Upper lobe of left lung (tissue), 6 donors: ENCODE measurements around the gene DIDO1. TPM values are rescaled to one million over a fixed set of nuclear protein-coding genes. Genes with fewer than 3 reads are reported as not detected.

Experiments
- ATAC-seq, 2 donors: fragments of 200-7000 bp; cut with Tn5 transposase; one replicate each; pipeline ENCODE4 v1.9.1; 2022; ENCODE audit warnings: mild to moderate bottlenecking in 2 of 2, moderate library complexity in 2 of 2; ENCODE audit not compliant: low FRiP score in 2 of 2
- DNase-seq, 2 donors: peaks; one replicate each; pipeline ENCODE4 v3.0.0-alpha.2; 2019 to 2020
- H3K27ac ChIP-seq, 4 donors: fragments of 200-600 bp; sonication (generic); one replicate each; pipeline ENCODE4 v1.5.1; 2016 to 2019
- H3K27me3 ChIP-seq, 4 donors: fragments of 200-600 bp; sonication (generic); one replicate each; pipeline ENCODE4 v1.5.1; 2017 to 2019
- H3K36me3 ChIP-seq, 4 donors: fragments of 200-600 bp; sonication (generic); one replicate each; pipeline ENCODE4 v1.5.1; 2016 to 2019
- H3K4me1 ChIP-seq, 4 donors: fragments of 200-600 bp; sonication (generic); one replicate each; pipeline ENCODE4 v1.5.1; 2018 to 2019
- H3K4me3 ChIP-seq, 4 donors: fragments of 200-600 bp; sonication (generic); one replicate each; pipeline ENCODE4 v1.5.1; 2017 to 2019; ENCODE audit warnings: mild to moderate bottlenecking in 2 of 4, moderate library complexity in 1 of 4
- H3K9me3 ChIP-seq, 4 donors: fragments of 200-600 bp; sonication (generic); one replicate each; pipeline ENCODE4 v1.5.1; 2018 to 2019
- EP300 ChIP-seq, 4 donors: sonication (generic); formaldehyde crosslinking; IDR thresholded peaks; one replicate each; pipeline ENCODE4 v1.5.1; 2017; ENCODE audit warnings: antibody characterized with exemption in 4 of 4, control low read depth in 2 of 4
- POLR2A ChIP-seq, 4 donors: fragments of 450-650 bp; IDR thresholded peaks; one replicate each; pipeline ENCODE4 v1.5.1; 2016 to 2017; ENCODE audit warnings: antibody characterized with exemption in 4 of 4, mild to moderate bottlenecking in 2 of 4
- POLR2AphosphoS5 ChIP-seq, 2 donors: sonication (generic); formaldehyde crosslinking; IDR thresholded peaks; one replicate each; pipeline ENCODE4 v1.5.1; 2017; ENCODE audit warnings: antibody characterized with exemption in 2 of 2
- WGBS, 2 donors: methylation state at CpG; one replicate each; pipeline ENCODE4 v1.1.5; 2017 to 2018; 5-methylcytosine and 5-hydroxymethylcytosine counted together
- total RNA-seq, 6 donors: library from RNA; depleted of rRNA in 4 of 6; stranded (reverse); fragments of >200 nt in 4 of 6; gene quantifications; one replicate each; pipeline versions ENCODE4 v1.1.0 to v1.2.1, GENCODE V29; 2016 to 2021
- TF ChIP-seq, protein P1 (sequence below), 6 experiments: fragments of 450-650 bp in 4 of 6; fragments of 200-600 bp in 2 of 6; sonication (generic) in 2 of 6; IDR thresholded peaks; one replicate each; pipeline ENCODE4 v1.5.1; 2016 to 2019; ENCODE audit warnings: antibody characterized with exemption in 6 of 6
- donor health status: DM: no; HTN: no; CAD: no; lungs with moderate emphysema.
- donor health status: DM: no; HTN: yes; CAD: no; lungs with severe emphysema.

DIDO1 gene
- total RNA-seq, 6 donors from 2014 or later, result 51.6 to 109 (median 58.9) TPM

DNA sequence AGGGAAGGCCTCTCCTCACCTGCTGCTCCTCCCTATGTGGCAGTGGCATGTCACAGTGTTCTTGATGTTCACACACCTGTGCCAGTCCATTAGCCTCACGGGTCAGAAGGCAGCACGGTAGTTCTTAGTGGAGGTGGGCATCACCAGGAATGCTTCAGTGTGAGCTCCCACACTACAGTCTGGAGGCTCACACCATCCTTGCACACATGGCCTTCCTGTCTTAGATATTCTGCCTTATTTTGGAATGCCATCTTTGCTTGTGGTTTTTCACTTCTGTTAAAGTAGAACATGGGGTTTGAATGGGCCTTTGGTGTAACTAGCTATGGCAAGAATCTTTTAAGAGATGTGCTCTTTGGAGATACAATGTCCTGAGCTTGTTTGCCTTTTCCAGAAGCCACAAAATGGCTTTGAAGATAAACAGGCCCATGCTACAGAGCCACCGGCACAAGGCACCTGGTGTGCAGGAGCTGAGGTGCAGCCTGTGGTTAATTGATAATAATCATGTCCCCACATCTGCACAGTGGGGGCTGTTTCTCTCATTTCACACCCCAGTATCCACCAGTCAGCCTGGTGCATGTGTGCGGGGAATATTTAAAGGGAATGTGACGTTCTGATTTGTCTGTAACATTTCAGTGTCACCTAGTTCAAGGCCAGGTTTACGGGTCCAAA is 23.0 kb upstream of the DIDO1 start:
- Histone ChIP-seq H3K4me3 (no peak overlapping the region), H3K4me1 (peaks cover 22 to 29% (median 25%) of the 10 kb centered on the region in 4 donors), H3K9me3 (no peaks in the 10 kb centered on the region), H3K27ac (no peak overlapping the region), H3K27me3 (no peaks in the 10 kb centered on the region), H3K36me3 (peaks cover 13 to 63% (median 43%) of the 10 kb centered on the region in 4 donors)
- no peak for DNase-seq
- TF ChIP-seq, protein P1, sequence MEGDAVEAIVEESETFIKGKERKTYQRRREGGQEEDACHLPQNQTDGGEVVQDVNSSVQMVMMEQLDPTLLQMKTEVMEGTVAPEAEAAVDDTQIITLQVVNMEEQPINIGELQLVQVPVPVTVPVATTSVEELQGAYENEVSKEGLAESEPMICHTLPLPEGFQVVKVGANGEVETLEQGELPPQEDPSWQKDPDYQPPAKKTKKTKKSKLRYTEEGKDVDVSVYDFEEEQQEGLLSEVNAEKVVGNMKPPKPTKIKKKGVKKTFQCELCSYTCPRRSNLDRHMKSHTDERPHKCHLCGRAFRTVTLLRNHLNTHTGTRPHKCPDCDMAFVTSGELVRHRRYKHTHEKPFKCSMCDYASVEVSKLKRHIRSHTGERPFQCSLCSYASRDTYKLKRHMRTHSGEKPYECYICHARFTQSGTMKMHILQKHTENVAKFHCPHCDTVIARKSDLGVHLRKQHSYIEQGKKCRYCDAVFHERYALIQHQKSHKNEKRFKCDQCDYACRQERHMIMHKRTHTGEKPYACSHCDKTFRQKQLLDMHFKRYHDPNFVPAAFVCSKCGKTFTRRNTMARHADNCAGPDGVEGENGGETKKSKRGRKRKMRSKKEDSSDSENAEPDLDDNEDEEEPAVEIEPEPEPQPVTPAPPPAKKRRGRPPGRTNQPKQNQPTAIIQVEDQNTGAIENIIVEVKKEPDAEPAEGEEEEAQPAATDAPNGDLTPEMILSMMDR (IDR thresholded peaks at IDR 0.05), result no peak
- TF ChIP-seq POLR2AphosphoS5 (IDR thresholded peaks at IDR 0.05), result no peak
- TF ChIP-seq EP300 (IDR thresholded peaks at IDR 0.05), result no peak
- no peak for TF ChIP-seq POLR2A (IDR thresholded peaks at IDR 0.05)
- no peak for ATAC-seq
- WGBS, 2 donors, result 97 to 98% methylated on average over 5 to 6 of the region's 6 CpGs

GRCh38 chr20:62947532-62948300 is 21.4 kb upstream of the DIDO1 start:
- peaks cover 22 to 79% (median 58%) of the 10 kb centered on the region in 4 donors for H3K36me3 ChIP-seq
- ATAC-seq (no peak), DNase-seq (no peak)
- H3K4me3 ChIP-seq, result no peak overlapping the region
- no peak for TF ChIP-seq POLR2A (IDR thresholded peaks at IDR 0.05)
- no peak for TF ChIP-seq POLR2AphosphoS5 (IDR thresholded peaks at IDR 0.05)
- TF ChIP-seq, protein P1 (IDR thresholded peaks at IDR 0.05), result no peak
- TF ChIP-seq EP300 (IDR thresholded peaks at IDR 0.05), result no peak
- no peaks in the 10 kb centered on the region for H3K9me3 ChIP-seq
- peaks cover 8 to 13% (median 11%) of the 10 kb centered on the region in 4 donors for H3K4me1 ChIP-seq
- WGBS, 2 donors, result 93 to 94% methylated on average over 17 of the region's 17 CpGs
- H3K27me3 ChIP-seq, result no peaks in the 10 kb centered on the region
- no peak overlapping the region for H3K27ac ChIP-seq

DNA sequence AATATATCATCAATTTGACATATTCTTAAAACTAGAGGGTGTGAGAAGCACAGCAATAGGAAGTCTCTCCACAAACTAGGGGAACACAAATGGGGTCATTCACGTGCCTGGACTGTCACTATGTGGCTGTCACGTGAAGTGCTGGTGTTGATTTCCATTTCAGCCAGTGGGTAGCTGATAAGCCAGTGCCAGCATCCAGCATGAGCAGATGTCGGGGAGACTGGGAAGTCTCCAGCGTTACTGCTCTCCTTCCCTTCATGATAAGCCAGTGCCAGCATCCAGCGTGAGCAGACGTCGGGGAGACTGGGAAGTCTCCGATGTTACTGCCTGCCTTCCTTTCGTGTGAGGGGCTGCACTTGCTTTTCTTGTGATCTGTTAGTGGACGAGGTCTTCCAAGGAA is 20.6 kb upstream of the DIDO1 start:
- DNase-seq, result no peak
- Histone ChIP-seq H3K27ac (no peak overlapping the region), H3K27me3 (no peaks in the 10 kb centered on the region), H3K4me3 (no peak overlapping the region), H3K4me1 (peaks cover under 1 to 5% (median 3%) of the 10 kb centered on the region in 4 donors), H3K36me3 (peaks cover 22 to 87% (median 61%) of the 10 kb centered on the region in 4 donors), H3K9me3 (no peaks in the 10 kb centered on the region)
- WGBS, 2 donors, result 64 to 84% methylated on average over 9 to 10 of the region's 10 CpGs
- TF ChIP-seq POLR2AphosphoS5 (IDR thresholded peaks at IDR 0.05) (no peak), EP300 (IDR thresholded peaks at IDR 0.05) (no peak), POLR2A (IDR thresholded peaks at IDR 0.05) (no peak)
- TF ChIP-seq, protein P1 (IDR thresholded peaks at IDR 0.05), result no peak
- ATAC-seq, result no peak

- Histone ChIP-seq H3K36me3 (peaks cover 22 to 91% (median 63%) of the 10 kb centered on the region in 4 donors), H3K4me1 (no peaks in the 10 kb centered on the region), H3K9me3 (no peaks in the 10 kb centered on the region), H3K27ac (no peak overlapping the region), H3K27me3 (no peaks in the 10 kb centered on the region), H3K4me3 (no peak overlapping the region)
- TF ChIP-seq, protein P1 (IDR thresholded peaks at IDR 0.05), result no peak
- no peak for TF ChIP-seq EP300 (IDR thresholded peaks at IDR 0.05)
- no peak for TF ChIP-seq POLR2AphosphoS5 (IDR thresholded peaks at IDR 0.05)
- TF ChIP-seq POLR2A (IDR thresholded peaks at IDR 0.05), result no peak
- ATAC-seq, result no peak
- 93% methylated on average over 22 to 25 of the region's 25 CpGs for WGBS, 2 donors
- DNase-seq, result peak in 1 of 2 donors; percentile 59
Measured at GRCh38 chr20:62945771-62946339, 19.6 kb upstream of the DIDO1 start.
